HCT116 (cell line): Measurements from ENCODE around the gene MINK1. TPM values are rescaled to one million over a fixed set of nuclear protein-coding genes. Genes with fewer than 3 reads are reported as not detected.

Experiments used
- ATAC-seq: fragments of 200-7000 bp; cut with Tn5 transposase; 2 replicates; pipeline ENCODE4 v1.9.1; 2020; ENCODE audit warnings: mild to moderate bottlenecking, moderate library complexity
- BruUV-seq: library from RNA; stranded (reverse); fragments of 400-500 nt; replicated peaks from 2 replicates; lab custom pipeline; 2021; lab: Mats Ljungman, UMichigan
- CTCF ChIA-PET: fragments of 300-600 bp; sonication (Branson Sonifier 250); formaldehyde crosslinking; loops from one replicate; lab custom pipeline; 2021; ENCODE audit warnings: antibody characterized with exemption; lab: Charles Lee
- POLR2A ChIA-PET: fragments of 300-600, 350-600 bp; sonication (Branson Sonifier 250); formaldehyde crosslinking; loops from one replicate; lab custom pipeline; 2021; ENCODE audit warnings: antibody characterized with exemption; lab: Charles Lee
- RAD21 ChIA-PET, 2 experiments: fragments of 300-600 bp; sonication (Branson Sonifier 250); formaldehyde crosslinking; loops; one replicate each; lab custom pipeline; 2023; ENCODE audit warnings: low total read pairs in 2 of 2; ENCODE audit not compliant: uncharacterized antibody in 2 of 2, unreplicated experiment in 2 of 2, low non-redundant PET in 1 of 2; lab: Charles Lee
- DNase-seq: peaks from one replicate; pipeline ENCODE4 v3.0.0-alpha.2; 2010; ENCODE audit warnings: low read depth, low spot score
- H2AFZ ChIP-seq: fragments of 200-600 bp; shearing (Covaris generic), sonication (generic); 2 replicates; pipeline ENCODE4 v1.6.1; 2017; ENCODE audit warnings: low read depth, mixed run types, mixed read lengths, antibody characterized with exemption, low read length; ENCODE audit not compliant: poor library complexity, severe bottlenecking
- H3K27ac ChIP-seq: 2 replicates; pipeline ENCODE4 v1.5.1; 2012; ENCODE audit warnings: low read depth, low read length
- H3K27me3 ChIP-seq: fragments of 200-600 bp; sonication (generic); 2 replicates; pipeline ENCODE4 v1.6.1; 2016; ENCODE audit warnings: mixed run types, low read length, mixed read lengths; ENCODE audit not compliant: insufficient read depth
- H3K36me3 ChIP-seq, 2 experiments: fragments of 200-500 bp in 1 of 2; fragments of 200-600 bp in 1 of 2; sonication (Bioruptor generic) in 1 of 2; sonication (generic) in 1 of 2; 2 replicates each; pipeline versions ENCODE4 v1.5.1 to v1.6.1; 2014 to 2016; ENCODE audit warnings: low read length in 2 of 2, inconsistent platforms in 1 of 2, mixed read lengths in 1 of 2, mixed run types in 1 of 2; ENCODE audit not compliant: insufficient read depth in 2 of 2, control insufficient read depth in 1 of 2
- H3K4me1 ChIP-seq, 2 experiments: fragments of 200-600 bp in 1 of 2; sonication (generic) in 1 of 2; 2 replicates each; pipeline versions ENCODE4 v1.5.1 to v1.6.1; 2012 to 2017; ENCODE audit warnings: low read length in 2 of 2, inconsistent platforms in 1 of 2, mild to moderate bottlenecking in 1 of 2, mixed read lengths in 1 of 2, mixed run types in 1 of 2, moderate library complexity in 1 of 2; ENCODE audit not compliant: insufficient read depth in 2 of 2, control insufficient read depth in 1 of 2
- H3K4me2 ChIP-seq: fragments of 200-600 bp; sonication (generic); 2 replicates; pipeline ENCODE4 v1.6.1; 2017; ENCODE audit warnings: mixed run types, low read length, mixed read lengths
- H3K4me3 ChIP-seq, 2 experiments: fragments of 200-600 bp in 1 of 2; sonication (generic) in 1 of 2; replicated peaks in 1 of 2; 2 replicates each; pipeline ENCODE4 v1.5.1; 2011 to 2016; ENCODE audit warnings: low read length in 2 of 2, control low read depth in 1 of 2, low read depth in 1 of 2, mild to moderate bottlenecking in 1 of 2, mixed read lengths in 1 of 2, mixed run types in 1 of 2
- H3K79me2 ChIP-seq: fragments of 200-600 bp; sonication (generic); 2 replicates; pipeline ENCODE4 v1.6.1; 2017; ENCODE audit warnings: mild to moderate bottlenecking, mixed run types, low read length, moderate library complexity, mixed read lengths; ENCODE audit not compliant: insufficient read depth
- H3K9ac ChIP-seq: fragments of 200-600 bp; sonication (generic); 2 replicates; pipeline ENCODE4 v1.6.1; 2016; ENCODE audit warnings: low read length, mixed read lengths
- H3K9me2 ChIP-seq: fragments of 200-600 bp; sonication (generic), shearing (Covaris generic); 2 replicates; pipeline ENCODE4 v1.6.1; 2017; ENCODE audit warnings: mixed run types, mild to moderate bottlenecking, moderate library complexity; ENCODE audit not compliant: insufficient read depth
- H3K9me3 ChIP-seq, 2 experiments: fragments of 200-500 bp in 1 of 2; fragments of 200-600 bp in 1 of 2; sonication (Bioruptor generic) in 1 of 2; sonication (generic) in 1 of 2; 2 replicates each; pipeline ENCODE4 v1.6.1; 2014 to 2017; ENCODE audit warnings: low read length in 2 of 2, mixed read lengths in 2 of 2, inconsistent platforms in 1 of 2, low read depth in 1 of 2, mild to moderate bottlenecking in 1 of 2, mixed run types in 1 of 2, moderate library complexity in 1 of 2; ENCODE audit not compliant: control insufficient read depth in 1 of 2, insufficient read depth in 1 of 2
- H4K20me1 ChIP-seq: fragments of 200-600 bp; sonication (generic), shearing (Covaris generic); 2 replicates; pipeline ENCODE4 v1.6.1; 2017; ENCODE audit warnings: mixed run types, mild to moderate bottlenecking, moderate library complexity; ENCODE audit not compliant: insufficient read depth
- ATF3 ChIP-seq: IDR thresholded peaks from 2 replicates; pipeline ENCODE4 v1.6.1; 2012
- CTCF ChIP-seq, 3 experiments: fragments of 200-600 bp in 1 of 3; sonication (generic) in 1 of 3; IDR thresholded peaks in 2 of 3; conservative IDR thresholded peaks in 1 of 3; 2 replicates each; pipeline ENCODE4 v1.5.1; 2012 to 2017; ENCODE audit warnings: low read depth in 2 of 3, low read length in 2 of 3, antibody characterized with exemption in 1 of 3, borderline replicate concordance in 1 of 3, control low read depth in 1 of 3, mild to moderate bottlenecking in 1 of 3, mixed read lengths in 1 of 3, mixed run types in 1 of 3, moderate library complexity in 1 of 3; ENCODE audit not compliant: insufficient read depth in 1 of 3
- EGR1 ChIP-seq: IDR thresholded peaks from 2 replicates; pipeline ENCODE4 v1.6.1; 2012; ENCODE audit warnings: low read depth
- ELF1 ChIP-seq: IDR thresholded peaks from 2 replicates; pipeline ENCODE4 v1.6.1; 2012; ENCODE audit warnings: low read depth, borderline replicate concordance
- EZH2 ChIP-seq: fragments of 200-600 bp; sonication (generic); IDR thresholded peaks from 2 replicates; pipeline ENCODE4 v1.6.1; 2017; ENCODE audit warnings: antibody characterized with exemption, mixed run types
- EZH2phosphoT487 ChIP-seq: fragments of 200-600 bp; IDR thresholded peaks from 2 replicates; pipeline ENCODE4 v1.6.1; 2018; ENCODE audit warnings: antibody characterized with exemption, borderline replicate concordance
- JUND ChIP-seq: IDR thresholded peaks from 2 replicates; pipeline ENCODE4 v1.6.1; 2012
- POLR2AphosphoS5 ChIP-seq: IDR thresholded peaks from 2 replicates; pipeline ENCODE4 v1.6.1; 2011; ENCODE audit warnings: mild to moderate bottlenecking, low read depth, low read length, moderate library complexity
- RAD21 ChIP-seq: IDR thresholded peaks from 2 replicates; pipeline ENCODE4 v1.6.1; 2012; ENCODE audit warnings: low read depth, mild to moderate bottlenecking
- SIN3A ChIP-seq: IDR thresholded peaks from 2 replicates; pipeline ENCODE4 v1.6.1; 2012; ENCODE audit warnings: low read depth
- SP1 ChIP-seq: IDR thresholded peaks from 2 replicates; pipeline ENCODE4 v1.6.1; 2012; ENCODE audit warnings: low read depth
- TCF7L2 ChIP-seq: IDR thresholded peaks from 2 replicates; pipeline ENCODE4 v1.7.0; 2011; ENCODE audit warnings: borderline replicate concordance, inconsistent platforms; ENCODE audit not compliant: insufficient read depth, insufficient read length; ENCODE audit errors: extremely low read depth
- ZNF274 ChIP-seq: fragments of 200-500 bp; sonication (Bioruptor generic); IDR thresholded peaks from 2 replicates; pipeline ENCODE4 v1.6.1; 2014; ENCODE audit warnings: mild to moderate bottlenecking, low read depth, low read length, inconsistent platforms
- intact Hi-C: fragments of 100-400 bp; cut with micrococcal nuclease; formaldehyde crosslinking; loops from 2 replicates; pipeline ENCODE4 v1.10.0; 2022
- total RNA-seq: library from RNA; stranded (reverse); gene quantifications from one replicate; pipeline ENCODE4 v1.2.1, GENCODE V29; 2021; ENCODE audit not compliant: unreplicated experiment
- TF ChIP-seq, protein P1 (sequence below): IDR thresholded peaks from 2 replicates; pipeline ENCODE4 v1.6.1; 2012

The MINK1 gene
- total RNA-seq, 1 experiment from 2014 or later, result 85.2 TPM

DNA sequence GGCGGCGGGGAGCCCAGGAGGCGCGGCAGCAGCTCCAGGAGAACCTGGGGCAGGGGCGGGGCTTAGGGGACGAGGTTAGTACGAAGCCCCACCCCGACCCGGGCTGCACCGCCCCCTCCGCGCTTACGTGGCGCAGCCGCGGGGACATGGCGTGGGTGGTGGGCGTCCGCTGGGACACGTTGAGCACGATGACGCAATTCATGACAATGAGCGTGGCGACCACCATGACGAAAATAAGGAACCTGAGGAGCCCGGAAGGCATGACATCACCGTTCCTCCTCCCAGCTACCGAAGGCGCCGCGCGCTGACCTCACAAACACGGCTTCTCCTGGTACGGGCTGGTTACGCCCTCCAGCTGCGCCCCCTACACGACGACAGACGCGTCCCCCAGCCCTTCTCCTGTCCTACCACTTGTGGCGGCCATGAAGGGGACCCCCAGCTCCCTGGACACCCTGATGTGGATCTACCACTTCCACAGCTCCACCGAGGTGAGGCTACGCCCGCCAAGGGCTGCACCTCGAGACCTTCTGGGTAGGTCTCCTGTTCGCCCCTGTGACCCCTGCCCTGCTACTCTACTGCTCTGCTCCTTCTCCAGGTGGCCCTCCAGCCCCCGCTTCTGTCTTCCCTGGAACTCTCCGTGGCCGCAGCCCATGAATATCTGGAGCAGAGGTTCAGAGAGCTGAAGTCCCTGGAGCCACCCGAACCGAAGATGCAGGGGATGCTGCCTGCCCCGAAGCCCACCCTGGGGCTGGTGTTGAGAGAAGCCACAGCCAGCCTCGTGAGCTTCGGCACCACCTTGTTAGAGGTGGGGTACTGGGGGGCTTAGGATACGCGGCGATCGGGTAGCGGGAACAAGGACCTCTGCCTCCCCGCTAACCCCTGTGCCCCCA, 66.4 kb downstream of the MINK1 start, which contains the start of gene C17orf107:
C17orf107 (plus strand) TSS at position 196 of the 890 bp plus-strand sequence; CDS start at position 423, 227 bp downstream.
- Histone ChIP-seq H3K4me3 (no peak within 1 kb of the TSS), H3K4me1 (peaks cover 10 to 14% of the 10 kb centered on the region in 2 experiments), H3K36me3 (peaks cover 4 to 20% of the 10 kb centered on the region in 2 experiments; a peak in 3 of 4 replicates), H3K4me2 (no peak within 1 kb of the TSS), H3K79me2 (no peaks in the 10 kb centered on the region), H2AFZ (no peak within 1 kb of the TSS), H4K20me1 (no peaks in the 10 kb centered on the region), H3K27me3 (no peaks in the 10 kb centered on the region), H3K27ac (no peak within 1 kb of the TSS), H3K9me3 (no peaks in the 10 kb centered on the region), H3K9ac (no peak within 1 kb of the TSS), H3K9me2 (no peaks in the 10 kb centered on the region)
- BruUV-seq, result no TSS peak
- intact Hi-C loops, result no loop called here
- ATAC-seq (no peak), DNase-seq (no peak)
- ChIA-PET RAD21 (no interaction called here), POLR2A (no interaction called here), CTCF (interaction anchor here (1.0 kb wide), 1 partner anchor 110 kb away, joined by 3 read pairs; no protein-coding TSS in a partner anchor)
- TF ChIP-seq RAD21 (no peak), JUND (no peak), ATF3 (no peak), ELF1 (no peak), POLR2AphosphoS5 (no peak)

DNA sequence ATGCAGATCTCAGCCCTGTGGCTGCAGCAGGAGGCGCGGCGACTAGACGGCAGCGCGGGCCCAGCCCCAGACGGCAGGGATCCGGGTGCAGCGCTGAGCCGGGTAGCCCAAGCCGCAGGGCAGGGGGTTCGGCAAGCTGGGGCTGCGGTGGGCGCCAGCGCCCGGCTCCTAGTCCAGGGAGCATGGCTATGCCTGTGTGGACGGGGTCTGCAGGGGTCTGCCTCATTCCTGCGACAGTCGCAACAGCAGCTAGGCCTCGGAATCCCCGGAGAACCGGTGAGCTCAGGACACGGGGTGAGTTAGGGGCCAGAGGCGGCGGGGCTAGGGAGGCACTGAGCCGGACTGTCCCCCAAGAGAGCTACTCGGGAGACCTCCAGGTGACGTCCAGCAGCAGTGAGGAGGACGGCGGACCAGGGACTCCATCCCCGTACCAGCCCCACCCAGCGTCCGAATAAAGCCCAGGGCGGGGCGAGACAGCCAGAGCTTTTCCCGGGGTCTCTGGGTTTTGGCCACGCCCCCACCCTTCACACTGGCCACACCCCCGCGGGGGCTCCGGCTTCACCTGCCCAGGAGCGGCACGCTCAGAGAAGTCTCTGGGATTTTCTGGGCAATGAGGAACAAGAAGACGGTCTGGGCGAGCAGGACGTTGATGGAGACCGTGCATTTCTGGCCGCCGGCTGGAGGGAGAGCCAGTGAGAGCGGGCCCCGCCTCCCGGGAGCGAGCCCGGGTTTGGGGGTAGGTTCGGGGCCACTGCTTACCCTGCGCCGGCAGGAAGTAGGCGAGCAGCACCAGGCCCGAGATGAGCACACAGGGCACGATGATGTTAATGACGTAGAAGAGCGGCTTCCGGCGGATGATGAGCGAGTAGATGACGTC, 67.3 kb downstream of the MINK1 start:
- no peaks in the 10 kb centered on the region for H3K79me2 ChIP-seq
- ATAC-seq (no peak), DNase-seq (no peak)
- H3K4me2 ChIP-seq, result no peak overlapping the region
- H3K36me3 ChIP-seq, result peaks cover 4 to 11% of the 10 kb centered on the region in 2 experiments; a peak in 3 of 4 replicates
- no peaks in the 10 kb centered on the region for H3K9me2 ChIP-seq
- H2AFZ ChIP-seq, result no peak overlapping the region
- peaks cover 10 to 14% of the 10 kb centered on the region in 2 experiments for H3K4me1 ChIP-seq
- H4K20me1 ChIP-seq, result no peaks in the 10 kb centered on the region
- H3K27me3 ChIP-seq, result no peaks in the 10 kb centered on the region
- no peaks in the 10 kb centered on the region for H3K9me3 ChIP-seq
- H3K4me3 ChIP-seq, result no peak overlapping the region
- TF ChIP-seq CTCF (IDR thresholded peaks at IDR 0.05 in 2 of 3, conservative IDR thresholded peaks at IDR 0.05 in 1 of 3; ENCODE audit: borderline replicate concordance in 1 of 3, insufficient read depth in 1 of 3, low read depth in 2 of 3, low read length in 2 of 3) (no peak), SP1 (no peak), RAD21 (no peak), EZH2 (no peak), EGR1 (no peak), ZNF274 (no peak), EZH2phosphoT487 (no peak), SIN3A (no peak), TCF7L2 (no peak)
- TF ChIP-seq, protein P1, sequence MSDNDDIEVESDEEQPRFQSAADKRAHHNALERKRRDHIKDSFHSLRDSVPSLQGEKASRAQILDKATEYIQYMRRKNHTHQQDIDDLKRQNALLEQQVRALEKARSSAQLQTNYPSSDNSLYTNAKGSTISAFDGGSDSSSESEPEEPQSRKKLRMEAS, result no peak
- CTCF ChIA-PET, result interaction anchor here (1.0 kb wide), 1 partner anchor 110 kb away, joined by 3 read pairs; no protein-coding TSS in a partner anchor
- intact Hi-C loops, result no loop called here
- no peak overlapping the region for H3K27ac ChIP-seq
- no peak overlapping the region for H3K9ac ChIP-seq
- RAD21 ChIA-PET, result no interaction called here
- POLR2A ChIA-PET, result no interaction called here
- no TSS peak for BruUV-seq
